ENCODE data around the gene GLIS1. TPM values are rescaled to one million over a fixed set of nuclear protein-coding genes. Genes with fewer than 3 reads are reported as not detected.
A peak's percentile ranks its signal among the peaks of the same experiment; 100 is the strongest.

The GLIS1 gene
- total RNA-seq, 1 experiment from 2014 or later: not detected

- ChIA-PET CTCF (no interaction called here), POLR2A (ENCODE audit: unreplicated experiment) (interaction anchor here (0.7 kb wide), 1 partner anchor 206 kb away, joined by 8 read pairs; no protein-coding TSS in a partner anchor)
- Histone ChIP-seq H3K4me1 (replicated peaks; ENCODE audit: insufficient read depth) (no peaks in the 10 kb centered on the region), H3K79me2 (ENCODE audit: low read depth) (no peaks in the 10 kb centered on the region), H4K20me1 (ENCODE audit: insufficient read depth) (no peaks in the 10 kb centered on the region), H3F3A (ENCODE audit: insufficient read depth, low read depth) (no peaks in the 10 kb centered on the region), H3K9me2 (ENCODE audit: insufficient read depth) (no peaks in the 10 kb centered on the region), H3K27me3 (ENCODE audit: insufficient read depth, low read depth) (no peaks in the 10 kb centered on the region), H3K9me3 (ENCODE audit: insufficient read depth, low read depth) (no peaks in the 10 kb centered on the region), H3K36me3 (ENCODE audit: low read depth) (no peaks in the 10 kb centered on the region), H3K27ac (no peak overlapping the region), H3K4me2 (no peak overlapping the region), H3K4me3 (no peak overlapping the region), H2AFZ (no peak overlapping the region)
- intact Hi-C loops (cut with micrococcal nuclease; ENCODE audit: unreplicated experiment): no loop called here
- no peak for TF ChIP-seq EZH2 (IDR thresholded peaks at IDR 0.05; ENCODE audit: low read depth)
- TF ChIP-seq CTCF (conservative IDR thresholded peaks at IDR 0.05): no peak
- peak in 1 of 2 experiments; percentile 72 for DNase-seq
- BruUV-seq (replicated peaks): no TSS peak
These were observed 229.8 kb downstream of the GLIS1 start for GRCh38 chr1:53508991-53509666.

GRCh38 chr1:53508056-53508990, 230.6 kb downstream of the GLIS1 start:
- CTCF ChIA-PET: no interaction called here
- POLR2A ChIA-PET (ENCODE audit: unreplicated experiment): no interaction called here
- H3K27me3 ChIP-seq (ENCODE audit: insufficient read depth, low read depth): no peaks in the 10 kb centered on the region
- H2AFZ ChIP-seq: no peak overlapping the region
- H3K27ac ChIP-seq: no peak overlapping the region
- H3K4me2 ChIP-seq: no peak overlapping the region
- H3K9me3 ChIP-seq (ENCODE audit: insufficient read depth, low read depth): no peaks in the 10 kb centered on the region
- BruUV-seq (replicated peaks): no TSS peak
- H3K36me3 ChIP-seq (ENCODE audit: low read depth): no peaks in the 10 kb centered on the region
- no peaks in the 10 kb centered on the region for H3K4me1 ChIP-seq (replicated peaks; ENCODE audit: insufficient read depth)
- intact Hi-C loops (cut with micrococcal nuclease; ENCODE audit: unreplicated experiment): no loop called here
- no peaks in the 10 kb centered on the region for H4K20me1 ChIP-seq (ENCODE audit: insufficient read depth)
- no peaks in the 10 kb centered on the region for H3F3A ChIP-seq (ENCODE audit: insufficient read depth, low read depth)
- H3K79me2 ChIP-seq (ENCODE audit: low read depth): no peaks in the 10 kb centered on the region
- no peaks in the 10 kb centered on the region for H3K9me2 ChIP-seq (ENCODE audit: insufficient read depth)
- no peak overlapping the region for H3K4me3 ChIP-seq
- TF ChIP-seq EZH2 (IDR thresholded peaks at IDR 0.05; ENCODE audit: low read depth) (no peak), CTCF (conservative IDR thresholded peaks at IDR 0.05) (no peak)
- DNase-seq: no peak

- Histone ChIP-seq H3K27me3 (ENCODE audit: insufficient read depth, low read depth) (no peaks in the 10 kb centered on the region), H3K36me3 (ENCODE audit: low read depth) (no peaks in the 10 kb centered on the region), H3K79me2 (ENCODE audit: low read depth) (no peaks in the 10 kb centered on the region), H3K9me3 (ENCODE audit: insufficient read depth, low read depth) (no peaks in the 10 kb centered on the region), H3K4me3 (no peak overlapping the region), H3K9me2 (ENCODE audit: insufficient read depth) (no peaks in the 10 kb centered on the region), H3K4me1 (replicated peaks; ENCODE audit: insufficient read depth) (no peaks in the 10 kb centered on the region), H3K4me2 (no peak overlapping the region), H3K27ac (no peak overlapping the region), H3F3A (ENCODE audit: insufficient read depth, low read depth) (no peaks in the 10 kb centered on the region), H4K20me1 (ENCODE audit: insufficient read depth) (no peaks in the 10 kb centered on the region), H2AFZ (no peak overlapping the region)
- no TSS peak for BruUV-seq (replicated peaks)
- intact Hi-C loops (cut with micrococcal nuclease; ENCODE audit: unreplicated experiment): no loop called here
- POLR2A ChIA-PET (ENCODE audit: unreplicated experiment): no interaction called here
- DNase-seq: no peak
- CTCF ChIA-PET: no interaction called here
- no peak for TF ChIP-seq CTCF (conservative IDR thresholded peaks at IDR 0.05)
- no peak for TF ChIP-seq EZH2 (IDR thresholded peaks at IDR 0.05; ENCODE audit: low read depth)
These were observed 231.7 kb downstream of the GLIS1 start for GRCh38 chr1:53507116-53507820.

All from PC-9 (cell line).